ENCODE measurements around the gene NRP1. TPM values are rescaled to one million over a fixed set of nuclear protein-coding genes. Genes with fewer than 3 reads are reported as not detected.

The NRP1 gene
- polyA plus RNA-seq, 2 of the 4 experiments (the other 2 are of a cell fraction), result 121 to 259 TPM

DNA sequence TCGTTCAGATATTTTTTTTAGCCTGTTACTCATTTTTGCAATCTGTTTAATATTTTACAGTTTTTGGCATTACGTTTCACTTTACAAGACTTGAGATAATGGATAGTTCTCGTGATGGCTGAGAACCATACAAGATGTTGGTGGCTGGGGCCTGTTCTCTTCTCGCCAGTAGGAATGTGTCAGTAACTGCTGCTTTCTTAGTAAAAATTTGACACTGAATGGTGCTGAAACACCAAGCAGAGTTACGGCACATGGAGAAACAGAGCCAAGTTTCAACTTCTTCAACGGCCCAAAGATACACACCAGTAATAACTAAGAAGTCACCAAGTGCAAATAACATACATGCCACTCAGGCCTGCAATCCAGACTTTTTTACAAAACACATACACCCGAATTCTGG, 130.4 kb downstream of the NRP1 start:
- FAIRE-seq, result no peak
- Histone ChIP-seq H3K4me2 (no peak overlapping the region), H3K4me1 (peaks cover 19% of the 10 kb centered on the region), H3K27ac (0 out of 6 replicates have a peak overlapping the region, but pooled peaks of 1 of the 2 experiments have one; percentile 25), H3K9me3 (no peaks in the 10 kb centered on the region), H3K4me3 (no peak overlapping the region)
- TF ChIP-seq NFE2L2 (conservative IDR thresholded peaks at IDR 0.05; ENCODE audit: low read length), result no peak
- ChIA-PET CTCF (interaction anchor here (1.0 to 5.9 kb wide), 3 partner anchors 11 to 127 kb away, joined by 3 to 44 read pairs (median 3); no protein-coding TSS in a partner anchor), POLR2A (no interaction called here)
- WGBS (ENCODE audit: missing lambda C conversion rate), result 73% methylated on average over 7 of the region's 7 CpGs
- ATAC-seq, result no peak
- no peak for DNase-seq (ENCODE audit: low read depth in 1 of 2, low spot score in 1 of 2)

DNA sequence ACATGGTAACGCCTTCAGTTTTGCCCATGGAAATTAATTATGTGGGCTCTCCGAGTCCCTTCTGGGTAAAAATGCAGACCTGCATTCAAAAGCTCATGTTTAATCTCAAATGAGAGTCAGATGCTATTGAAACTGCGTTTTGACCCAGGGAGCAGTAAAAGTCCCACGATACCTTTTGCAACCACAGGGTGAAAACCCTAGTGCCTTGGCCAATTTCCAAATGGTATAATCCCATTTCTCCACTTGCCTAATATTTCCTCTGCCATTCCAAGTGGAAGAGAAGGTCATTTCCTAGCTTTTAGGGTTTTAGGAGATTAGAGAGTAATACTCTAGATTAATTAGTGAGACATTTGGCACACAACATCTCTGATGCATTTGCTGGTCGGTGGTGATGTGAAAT, 132.5 kb downstream of the NRP1 start:
- 93% methylated on average over 5 of the region's 5 CpGs for WGBS (ENCODE audit: missing lambda C conversion rate)
- no peak overlapping the region for H3K4me3 ChIP-seq
- TF ChIP-seq ZNF302 (CRISPR knock-in tag; IDR thresholded peaks at IDR 0.05) (no peak), POLR2A (IDR thresholded peaks at IDR 0.05; ENCODE audit: low read length) (no peak), CHD2 (IDR thresholded peaks at IDR 0.05; ENCODE audit: low read length, partially characterized antibody) (no peak), FOSL2 (IDR thresholded peaks at IDR 0.05) (no peak), FOSL2 (CRISPR knock-in tag; IDR thresholded peaks at IDR 0.05) (no peak), FOSB (CRISPR knock-in tag; IDR thresholded peaks at IDR 0.05) (no peak), RFX5 (IDR thresholded peaks at IDR 0.05) (no peak), TP53 (CRISPR knock-in tag; IDR thresholded peaks at IDR 0.05) (no peak), CBX2 (IDR thresholded peaks at IDR 0.05; ENCODE audit: borderline replicate concordance, low read depth) (no peak), CHD4 (IDR thresholded peaks at IDR 0.05; ENCODE audit: borderline replicate concordance) (no peak)
- DNase-seq (ENCODE audit: low read depth in 1 of 2, low spot score in 1 of 2) (no peak), FAIRE-seq (no peak), ATAC-seq (no peak)
- no peaks in the 10 kb centered on the region for H3K9me3 ChIP-seq
- CTCF ChIA-PET, result interaction anchor here (1.0 to 5.9 kb wide), 3 partner anchors 9 to 1126 kb away, joined by 3 to 44 read pairs (median 3); no protein-coding TSS in a partner anchor
- no peak overlapping the region for H3K27ac ChIP-seq
- POLR2A ChIA-PET, result no interaction called here
- peaks cover 40% of the 10 kb centered on the region for H3K4me1 ChIP-seq
- H3K4me2 ChIP-seq, result no peak overlapping the region

DNA sequence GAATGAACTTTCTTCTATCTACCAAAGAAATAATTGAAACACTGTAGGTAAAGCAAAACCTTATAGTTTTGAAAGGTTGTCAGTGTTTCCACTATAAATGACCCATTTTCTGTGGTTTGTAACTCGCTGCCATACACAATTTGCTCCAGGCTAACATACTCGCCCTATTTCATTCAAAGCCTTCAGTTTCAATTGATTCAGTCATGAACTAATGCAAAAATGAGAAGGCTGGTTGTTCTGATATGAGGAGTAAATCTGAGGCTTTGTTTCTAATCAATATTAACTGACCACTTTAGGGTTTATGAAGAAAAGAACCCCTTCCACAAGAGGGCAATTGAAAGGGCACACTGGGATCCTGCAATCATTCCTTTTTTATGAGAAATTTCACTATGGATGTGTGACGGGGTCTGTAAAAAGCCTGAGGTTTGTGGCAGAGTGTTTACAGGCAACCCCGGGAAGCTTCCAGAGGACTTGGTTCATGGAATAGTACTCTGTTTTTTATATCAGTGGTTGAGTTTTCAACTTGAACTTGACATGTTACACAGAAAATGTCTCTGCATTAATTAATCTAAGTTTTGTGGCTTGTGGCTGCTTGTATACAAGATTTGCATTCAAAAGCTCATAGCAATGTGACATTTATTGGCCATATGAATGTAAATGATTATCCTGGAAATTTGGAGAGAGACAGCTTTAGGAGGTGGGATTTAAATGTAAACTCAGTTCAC, 133.2 kb downstream of the NRP1 start:
- POLR2A ChIA-PET, result no interaction called here
- Histone ChIP-seq H3K27ac (peak overlapping the region in 1 of 2 experiments; percentile 24; a peak in 2 of 6 replicates), H3K4me3 (no peak overlapping the region), H3K4me1 (peaks cover 47% of the 10 kb centered on the region), H3K9me3 (no peaks in the 10 kb centered on the region), H3K4me2 (no peak overlapping the region)
- DNase-seq (ENCODE audit: low read depth in 1 of 2, low spot score in 1 of 2), result no peak
- CTCF ChIA-PET, result interaction anchor here (0.5 to 5.9 kb wide), 3 partner anchors 8 to 667 kb away, joined by 3 to 44 read pairs (median 3); no protein-coding TSS in a partner anchor
- TF ChIP-seq RNF2 (IDR thresholded peaks at IDR 0.05; ENCODE audit: borderline replicate concordance, low read depth), result no peak
- no peak for TF ChIP-seq SMC3 (IDR thresholded peaks at IDR 0.05)
- no peak for TF ChIP-seq EHMT2 (IDR thresholded peaks at IDR 0.05; ENCODE audit: low read depth)
- no peak for TF ChIP-seq MYC (IDR thresholded peaks at IDR 0.05; ENCODE audit: borderline replicate concordance, low read length)
- no peak for TF ChIP-seq HEYL (CRISPR knock-in tag; IDR thresholded peaks at IDR 0.05)
- TF ChIP-seq NFE2L2 (conservative IDR thresholded peaks at IDR 0.05; ENCODE audit: low read length), result no peak
- TF ChIP-seq, protein P1, sequence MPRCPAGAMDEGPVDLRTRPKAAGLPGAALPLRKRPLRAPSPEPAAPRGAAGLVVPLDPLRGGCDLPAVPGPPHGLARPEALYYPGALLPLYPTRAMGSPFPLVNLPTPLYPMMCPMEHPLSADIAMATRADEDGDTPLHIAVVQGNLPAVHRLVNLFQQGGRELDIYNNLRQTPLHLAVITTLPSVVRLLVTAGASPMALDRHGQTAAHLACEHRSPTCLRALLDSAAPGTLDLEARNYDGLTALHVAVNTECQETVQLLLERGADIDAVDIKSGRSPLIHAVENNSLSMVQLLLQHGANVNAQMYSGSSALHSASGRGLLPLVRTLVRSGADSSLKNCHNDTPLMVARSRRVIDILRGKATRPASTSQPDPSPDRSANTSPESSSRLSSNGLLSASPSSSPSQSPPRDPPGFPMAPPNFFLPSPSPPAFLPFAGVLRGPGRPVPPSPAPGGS (IDR thresholded peaks at IDR 0.05), result no peak
- no peak for TF ChIP-seq NR3C1 (IDR thresholded peaks at IDR 0.05)
- no peak for TF ChIP-seq HOXB13 (CRISPR knock-in tag; IDR thresholded peaks at IDR 0.05; ENCODE audit: low read depth)
- no peak for TF ChIP-seq TFCP2L1 (CRISPR knock-in tag; IDR thresholded peaks at IDR 0.05)
- TF ChIP-seq JUN (IDR thresholded peaks at IDR 0.05), result no peak
- TF ChIP-seq FOXS1 (CRISPR knock-in tag; IDR thresholded peaks at IDR 0.05), result no peak
- no peak for TF ChIP-seq GATA3 (IDR thresholded peaks at IDR 0.05; ENCODE audit: borderline replicate concordance)
- no peak for TF ChIP-seq FOSL2 (IDR thresholded peaks at IDR 0.05)
- TF ChIP-seq FOSL2 (CRISPR knock-in tag; IDR thresholded peaks at IDR 0.05), result no peak
- TF ChIP-seq BHLHE40 (IDR thresholded peaks at IDR 0.05; ENCODE audit: low read depth, low read length), result no peak
- TF ChIP-seq, protein P2, sequence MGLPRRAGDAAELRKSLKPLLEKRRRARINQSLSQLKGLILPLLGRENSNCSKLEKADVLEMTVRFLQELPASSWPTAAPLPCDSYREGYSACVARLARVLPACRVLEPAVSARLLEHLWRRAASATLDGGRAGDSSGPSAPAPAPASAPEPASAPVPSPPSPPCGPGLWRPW (IDR thresholded peaks at IDR 0.05), result no peak
- TF ChIP-seq, protein P3, sequence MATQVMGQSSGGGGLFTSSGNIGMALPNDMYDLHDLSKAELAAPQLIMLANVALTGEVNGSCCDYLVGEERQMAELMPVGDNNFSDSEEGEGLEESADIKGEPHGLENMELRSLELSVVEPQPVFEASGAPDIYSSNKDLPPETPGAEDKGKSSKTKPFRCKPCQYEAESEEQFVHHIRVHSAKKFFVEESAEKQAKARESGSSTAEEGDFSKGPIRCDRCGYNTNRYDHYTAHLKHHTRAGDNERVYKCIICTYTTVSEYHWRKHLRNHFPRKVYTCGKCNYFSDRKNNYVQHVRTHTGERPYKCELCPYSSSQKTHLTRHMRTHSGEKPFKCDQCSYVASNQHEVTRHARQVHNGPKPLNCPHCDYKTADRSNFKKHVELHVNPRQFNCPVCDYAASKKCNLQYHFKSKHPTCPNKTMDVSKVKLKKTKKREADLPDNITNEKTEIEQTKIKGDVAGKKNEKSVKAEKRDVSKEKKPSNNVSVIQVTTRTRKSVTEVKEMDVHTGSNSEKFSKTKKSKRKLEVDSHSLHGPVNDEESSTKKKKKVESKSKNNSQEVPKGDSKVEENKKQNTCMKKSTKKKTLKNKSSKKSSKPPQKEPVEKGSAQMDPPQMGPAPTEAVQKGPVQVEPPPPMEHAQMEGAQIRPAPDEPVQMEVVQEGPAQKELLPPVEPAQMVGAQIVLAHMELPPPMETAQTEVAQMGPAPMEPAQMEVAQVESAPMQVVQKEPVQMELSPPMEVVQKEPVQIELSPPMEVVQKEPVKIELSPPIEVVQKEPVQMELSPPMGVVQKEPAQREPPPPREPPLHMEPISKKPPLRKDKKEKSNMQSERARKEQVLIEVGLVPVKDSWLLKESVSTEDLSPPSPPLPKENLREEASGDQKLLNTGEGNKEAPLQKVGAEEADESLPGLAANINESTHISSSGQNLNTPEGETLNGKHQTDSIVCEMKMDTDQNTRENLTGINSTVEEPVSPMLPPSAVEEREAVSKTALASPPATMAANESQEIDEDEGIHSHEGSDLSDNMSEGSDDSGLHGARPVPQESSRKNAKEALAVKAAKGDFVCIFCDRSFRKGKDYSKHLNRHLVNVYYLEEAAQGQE (IDR thresholded peaks at IDR 0.05), result no peak
- TF ChIP-seq RARB (CRISPR knock-in tag; IDR thresholded peaks at IDR 0.05), result no peak
- no peak for ATAC-seq
- WGBS (ENCODE audit: missing lambda C conversion rate), result 93% methylated on average over 4 of the region's 4 CpGs
- peak; percentile 54 for FAIRE-seq
